Left lung (tissue), 10 donors: ENCODE results near the gene OLFML2B. TPM values are rescaled to one million over a fixed set of nuclear protein-coding genes. Genes with fewer than 3 reads are reported as not detected.

Source experiments
- ATAC-seq: fragments of 200-7000 bp; cut with Tn5 transposase; one replicate; pipeline ENCODE4 v1.9.1; 2020; ENCODE audit warnings: moderate library complexity
- DNase-seq, 4 donors: peaks; one replicate each; pipeline ENCODE4 v3.0.0-alpha.2; 2013 to 2020
- H3K27ac ChIP-seq, 2 donors: fragments of 200-600 bp; sonication (generic) in 1 of 2; one replicate each; pipeline versions ENCODE4 v1.5.0 to v1.8.0; 2020 to 2021
- H3K27me3 ChIP-seq, 2 donors: fragments of 200-600 bp; sonication (generic) in 1 of 2; one replicate each; pipeline versions ENCODE4 v1.5.0 to v1.8.0; 2020 to 2021
- H3K36me3 ChIP-seq, 2 donors: fragments of 200-600 bp; sonication (generic) in 1 of 2; one replicate each; pipeline versions ENCODE4 v1.5.0 to v1.8.0; 2020 to 2021
- H3K4me1 ChIP-seq, 2 donors: fragments of 200-600 bp; one replicate each; pipeline ENCODE4 v1.8.0; 2021
- H3K4me3 ChIP-seq, 2 donors: fragments of 200-600 bp; sonication (generic) in 1 of 2; one replicate each; pipeline versions ENCODE4 v1.5.0 to v1.8.0; 2020 to 2021; ENCODE audit warnings: mild to moderate bottlenecking in 1 of 2
- H3K9me3 ChIP-seq, 2 donors: fragments of 200-600 bp; sonication (generic) in 1 of 2; one replicate each; pipeline versions ENCODE4 v1.5.0 to v1.8.0; 2020 to 2021
- CTCF ChIP-seq, 2 donors: fragments of 200-600 bp; sonication (generic) in 1 of 2; IDR thresholded peaks; one replicate each; pipeline versions ENCODE4 v1.5.0 to v1.8.0; 2021; ENCODE audit warnings: antibody characterized with exemption in 2 of 2
- intact Hi-C, 2 donors: fragments of 100-400 bp; cut with DNase I; formaldehyde crosslinking; loops; one replicate each; pipeline versions ENCODE4 v1.11.2 to v1.14.2; 2022
- polyA plus RNA-seq, 6 donors: library from polyadenylated mRNA; unstranded; fragments of 120-200 nt; gene quantifications; one replicate each; pipeline ENCODE4 v1.2.1, GENCODE V29; 2013; ENCODE audit not compliant: insufficient read length in 6 of 6
- total RNA-seq, 2 donors: library from RNA; stranded (reverse); fragmentation: NEBNext Ultra II Directional; extraction: Animal tissue kit (Norgen Biotek cat#: 25700); gene quantifications; one replicate each; pipeline ENCODE4 v1.2.1, GENCODE V29; 2021
- donor health status: DM: no; HTN: yes; CAD: no.
- donor health status: DM: no; HTN: no; CAD: no.

OLFML2B gene
- total and polyA plus RNA-seq, 8 donors: 12.7 to 46.8 (median 15.2) TPM

- intact Hi-C loops: no loop called here
- ATAC-seq (peak; percentile 26), DNase-seq (no peak)
- Histone ChIP-seq H3K27ac (no peak overlapping the region), H3K27me3 (no peaks in the 10 kb centered on the region), H3K9me3 (no peaks in the 10 kb centered on the region), H3K4me3 (no peak overlapping the region), H3K4me1 (no peaks in the 10 kb centered on the region), H3K36me3 (peaks cover 0 to 6% of the 10 kb centered on the region in 2 donors)
- no peak for TF ChIP-seq CTCF (IDR thresholded peaks at IDR 0.05)
Observed at GRCh38 chr1:161933592-161934588, 89.8 kb downstream of the OLFML2B start.

Other genes starting within 250 kb of the OLFML2B start
- gene NOS1AP, start 45.8 kb upstream of the OLFML2B start, total RNA-seq: 1 to 10 TPM; 4.2 to 6.2 TPM
- 1 to 10 TPM; 2.2 to 3.8 (median 3.1) TPM for gene NOS1AP, start 45.8 kb upstream of the OLFML2B start, polyA plus RNA-seq